GM10248 (cell line): ENCODE data around the gene DAG1.

ENCODE experiments used
- CTCF ChIA-PET: fragments of 300-600 bp; sonication (Branson Sonifier 250); formaldehyde crosslinking; extraction: SDS; loops from one replicate; lab custom pipeline; 2021; ENCODE audit warnings: antibody characterized with exemption; lab: Yijun Ruan, JAX
- POLR2A ChIA-PET: fragments of 350-650 bp; sonication (Branson Sonifier 250); formaldehyde crosslinking; extraction: SDS; loops from one replicate; lab custom pipeline; 2020; ENCODE audit warnings: antibody characterized with exemption; lab: Yijun Ruan, JAX
- DNase-seq: peaks from one replicate; pipeline ENCODE4 v3.0.0; 2012; ENCODE audit errors: extremely low spot score
- TF ChIP-seq, protein P1 (sequence below): IDR thresholded peaks from 2 replicates; pipeline ENCODE4 v1.5.1; 2012; ENCODE audit warnings: mild to moderate bottlenecking, low read depth; ENCODE audit errors: extremely low read depth, missing control alignments, control extremely low read depth

Gene DAG1

DNA sequence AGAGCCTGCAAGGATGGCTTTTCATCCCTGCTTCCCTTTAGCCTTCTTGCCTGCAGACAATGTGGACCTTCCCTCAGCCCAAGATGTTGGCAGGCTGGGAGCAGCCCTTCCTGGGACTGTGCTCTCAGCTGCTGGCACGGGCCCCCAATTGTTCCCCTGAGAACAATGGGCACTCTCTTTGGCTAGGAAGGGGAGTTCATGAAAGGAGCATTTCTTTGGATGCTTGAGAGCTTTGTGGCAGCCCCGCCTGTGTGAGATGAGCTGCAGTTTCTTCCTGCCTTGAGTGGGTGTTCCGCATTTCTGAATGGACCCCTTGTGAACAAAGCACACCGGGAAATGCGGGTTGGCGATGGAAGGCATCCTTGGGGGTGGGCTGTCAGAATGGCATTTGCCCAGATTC is 49.2 kb downstream of the DAG1 start:
- TF ChIP-seq, protein P1, sequence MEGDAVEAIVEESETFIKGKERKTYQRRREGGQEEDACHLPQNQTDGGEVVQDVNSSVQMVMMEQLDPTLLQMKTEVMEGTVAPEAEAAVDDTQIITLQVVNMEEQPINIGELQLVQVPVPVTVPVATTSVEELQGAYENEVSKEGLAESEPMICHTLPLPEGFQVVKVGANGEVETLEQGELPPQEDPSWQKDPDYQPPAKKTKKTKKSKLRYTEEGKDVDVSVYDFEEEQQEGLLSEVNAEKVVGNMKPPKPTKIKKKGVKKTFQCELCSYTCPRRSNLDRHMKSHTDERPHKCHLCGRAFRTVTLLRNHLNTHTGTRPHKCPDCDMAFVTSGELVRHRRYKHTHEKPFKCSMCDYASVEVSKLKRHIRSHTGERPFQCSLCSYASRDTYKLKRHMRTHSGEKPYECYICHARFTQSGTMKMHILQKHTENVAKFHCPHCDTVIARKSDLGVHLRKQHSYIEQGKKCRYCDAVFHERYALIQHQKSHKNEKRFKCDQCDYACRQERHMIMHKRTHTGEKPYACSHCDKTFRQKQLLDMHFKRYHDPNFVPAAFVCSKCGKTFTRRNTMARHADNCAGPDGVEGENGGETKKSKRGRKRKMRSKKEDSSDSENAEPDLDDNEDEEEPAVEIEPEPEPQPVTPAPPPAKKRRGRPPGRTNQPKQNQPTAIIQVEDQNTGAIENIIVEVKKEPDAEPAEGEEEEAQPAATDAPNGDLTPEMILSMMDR = no peak
- CTCF ChIA-PET = interaction anchor here (1.4 to 4.0 kb wide), 4 partner anchors 8 to 20 kb away, joined by 3 to 19 read pairs (median 8); no protein-coding TSS in a partner anchor
- DNase-seq = no peak
- POLR2A ChIA-PET = no interaction called here

DNA sequence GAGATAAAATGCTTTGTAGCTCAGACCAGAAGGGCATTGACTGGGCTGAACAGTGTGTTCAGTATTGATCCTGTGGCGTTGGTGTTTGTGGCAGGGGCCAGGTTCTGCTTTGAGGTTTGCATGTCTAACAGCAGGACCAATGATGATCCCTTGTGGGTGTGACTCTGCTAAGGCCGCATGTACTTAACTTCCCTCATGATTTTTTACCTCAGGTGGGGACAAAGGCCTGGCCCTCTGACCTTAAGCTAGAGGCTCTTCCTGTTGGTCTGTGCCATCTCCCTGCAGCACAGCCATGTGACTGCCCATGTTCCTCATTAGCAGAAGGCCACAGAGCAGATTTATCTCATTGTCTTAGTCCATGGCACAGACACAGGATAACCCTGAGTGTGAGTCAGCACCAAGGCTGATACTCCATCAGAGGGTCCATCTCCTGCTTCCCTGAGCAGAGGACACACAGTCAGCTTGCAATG is 49.9 kb downstream of the DAG1 start:
- POLR2A ChIA-PET = no interaction called here

DNA sequence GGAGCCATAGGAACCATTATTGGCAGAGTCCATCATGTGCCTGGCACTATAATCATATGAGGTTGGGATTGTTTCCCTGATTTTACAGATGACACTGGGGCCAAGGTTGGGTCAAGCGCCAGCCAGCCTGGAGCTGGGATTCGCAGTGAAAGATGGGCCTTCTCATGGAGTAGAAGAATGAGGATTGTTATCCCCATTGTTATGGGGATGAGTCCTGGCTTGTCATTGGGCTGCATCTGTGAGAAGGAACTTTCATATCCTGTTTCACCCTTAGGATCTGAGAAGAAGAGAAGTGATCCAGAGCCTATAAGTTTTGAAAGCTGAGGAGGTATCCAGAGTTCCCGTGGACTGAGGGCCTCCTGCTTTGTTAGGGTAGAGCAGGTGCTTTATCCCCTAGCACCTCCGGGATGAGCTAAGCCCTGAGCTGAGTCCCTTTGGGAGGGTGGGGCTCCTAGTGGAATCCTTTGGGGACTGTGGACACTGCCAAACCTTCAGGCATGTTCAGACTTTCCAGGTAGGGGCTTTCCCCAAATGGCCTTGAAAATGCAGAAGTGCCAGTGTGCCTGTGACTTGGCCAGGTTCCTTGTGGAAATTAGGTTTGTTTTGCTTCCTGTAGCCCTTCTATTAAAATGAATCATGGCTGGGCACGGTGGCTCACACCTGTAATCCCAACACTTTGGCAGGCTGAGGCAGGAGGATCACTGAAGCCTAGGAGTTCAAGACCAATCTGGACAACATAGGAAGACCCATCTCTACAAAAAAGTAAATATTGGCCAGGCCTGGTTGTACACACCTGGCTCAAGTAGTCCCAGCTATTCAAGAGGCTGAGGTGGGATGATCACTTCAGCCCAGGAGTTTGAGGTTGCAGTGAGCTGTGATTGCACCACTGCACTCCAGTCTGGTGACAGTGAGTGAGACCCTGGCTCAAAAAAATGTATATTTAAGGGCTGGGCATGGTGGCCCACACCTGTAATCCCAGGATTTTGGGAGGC is 54.0 kb downstream of the DAG1 start:
- POLR2A ChIA-PET = no interaction called here
- CTCF ChIA-PET = interaction anchor here (1.2 to 10.7 kb wide), 2 partner anchors 8 to 14 kb away, joined by 3 to 87 read pairs; no protein-coding TSS in a partner anchor
- DNase-seq = no peak
- TF ChIP-seq, protein P1 = no peak

More for the DNA sequence above, 49.9 kb downstream of the DAG1 start:
- TF ChIP-seq, protein P1 = no peak
- CTCF ChIA-PET = interaction anchor here (1.4 to 4.0 kb wide), 5 partner anchors 9 to 20 kb away, joined by 3 to 19 read pairs (median 7); no protein-coding TSS in a partner anchor
- DNase-seq = no peak

DNA sequence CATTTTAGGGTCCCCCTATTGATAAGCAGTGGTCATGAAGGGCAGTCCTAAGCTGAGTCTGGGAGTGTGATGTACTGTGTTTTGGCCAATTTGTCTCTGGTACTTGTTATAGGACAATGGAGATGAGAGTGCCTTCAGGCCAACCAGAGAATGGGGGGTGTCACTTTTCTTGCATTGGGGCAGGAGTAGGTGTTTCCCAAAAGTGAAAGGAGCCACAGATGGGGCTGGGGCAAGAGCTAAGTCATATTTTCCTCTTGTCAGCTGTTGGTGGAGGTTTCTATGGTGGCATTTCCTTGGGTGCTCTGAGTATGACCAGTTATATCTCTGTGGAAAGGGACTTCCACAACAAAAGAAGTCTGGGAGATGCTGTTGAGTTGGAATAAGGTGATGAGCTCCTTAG is 59.5 kb downstream of the DAG1 start:
- peak; percentile 42 for DNase-seq
- ChIA-PET POLR2A (no interaction called here), CTCF (interaction anchor here (0.7 to 10.7 kb wide), 3 partner anchors 9 to 143 kb away, joined by 3 to 87 read pairs (median 9); no protein-coding TSS in a partner anchor)
- TF ChIP-seq, protein P1 = no peak

DNA sequence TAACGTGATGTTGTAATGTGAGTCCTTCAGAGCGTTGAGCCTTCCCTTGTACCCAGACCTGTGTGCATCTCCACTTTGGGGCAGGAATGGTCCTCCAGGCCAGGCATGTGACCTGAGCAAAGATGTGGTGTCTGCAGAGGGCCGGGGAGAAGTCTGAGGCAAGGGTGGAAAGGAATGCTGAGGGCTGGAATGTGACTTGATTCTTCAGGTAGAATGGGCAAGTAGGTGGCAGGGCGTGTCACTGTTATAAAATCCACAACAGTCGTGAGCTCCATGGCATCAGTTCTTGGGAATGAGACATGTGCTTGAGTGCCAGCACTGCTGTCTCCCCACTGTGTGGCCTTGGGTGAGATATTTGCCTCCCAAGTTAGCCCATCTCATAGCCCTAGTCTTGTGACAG is 60.2 kb downstream of the DAG1 start:
- ChIA-PET POLR2A (no interaction called here), CTCF (interaction anchor here (0.7 to 10.7 kb wide), 3 partner anchors 8 to 142 kb away, joined by 3 to 87 read pairs (median 9); no protein-coding TSS in a partner anchor)
- TF ChIP-seq, protein P1 = no peak
- DNase-seq = no peak

DNA sequence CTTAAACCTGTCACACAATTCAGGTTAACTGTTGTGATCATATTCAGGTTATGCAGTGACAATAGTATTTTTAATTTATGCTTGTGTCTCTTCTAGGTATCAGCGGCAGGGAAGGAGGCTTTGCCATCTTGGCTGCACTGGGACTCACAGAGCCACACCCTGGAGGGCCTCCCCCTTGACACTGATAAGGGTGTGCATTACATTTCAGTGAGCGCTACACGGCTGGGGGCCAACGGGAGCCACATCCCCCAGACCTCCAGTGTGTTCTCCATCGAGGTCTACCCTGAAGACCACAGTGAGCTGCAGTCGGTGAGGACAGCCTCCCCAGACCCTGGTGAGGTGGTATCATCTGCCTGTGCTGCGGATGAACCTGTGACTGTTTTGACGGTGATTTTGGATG is 60.6 kb downstream of the DAG1 start:
- DNase-seq = no peak
- ChIA-PET POLR2A (no interaction called here), CTCF (interaction anchor here (1.5 to 10.7 kb wide), 2 partner anchors 8 to 9 kb away, joined by 3 to 87 read pairs; no protein-coding TSS in a partner anchor)
- TF ChIP-seq, protein P1 = no peak
